IMR-90 (cell line): Measurements from ENCODE around the gene ALDH1A1. TPM values are rescaled to one million over a fixed set of nuclear protein-coding genes. Genes with fewer than 3 reads are reported as not detected.

Experiments
- ATAC-seq: fragments of 200-7000 bp; cut with Tn5 transposase; 2 replicates; pipeline ENCODE4 v1.9.1; 2020; ENCODE audit warnings: low read depth, mild to moderate bottlenecking, moderate library complexity
- BruUV-seq: library from RNA; stranded (reverse); fragments of 400-500 nt; replicated peaks from 2 replicates; lab custom pipeline; 2021; lab: Mats Ljungman, UMichigan
- CTCF ChIA-PET: fragments of 300-600 bp; formaldehyde crosslinking; extraction: SDS; loops from one replicate; lab custom pipeline; 2021; ENCODE audit warnings: antibody characterized with exemption; lab: Yijun Ruan, JAX
- POLR2A ChIA-PET: fragments of 300-600 bp; sonication (Branson Sonifier 250); formaldehyde crosslinking; loops from one replicate; lab custom pipeline; 2022; ENCODE audit warnings: antibody characterized with exemption; ENCODE audit not compliant: unreplicated experiment; lab: Charles Lee
- DNase-seq: peaks from one replicate; pipeline ENCODE4 v3.0.0; 2013
- H2AFZ ChIP-seq: replicated peaks from 2 replicates; pipeline ENCODE3; 2013; ENCODE audit warnings: low read length, mild to moderate bottlenecking; ENCODE audit not compliant: poor library complexity
- H2AK5ac ChIP-seq: 2 replicates; pipeline ENCODE4 v1.6.1; 2013; ENCODE audit warnings: low read depth, low read length, inconsistent platforms
- H2AK9ac ChIP-seq: replicated peaks from 2 replicates; pipeline ENCODE3; 2013; ENCODE audit warnings: mild to moderate bottlenecking, low read depth, low read length, moderate library complexity; ENCODE audit not compliant: poor library complexity
- H2BK120ac ChIP-seq: 2 replicates; pipeline ENCODE4 v1.6.1; 2013; ENCODE audit warnings: low read depth, low read length, inconsistent platforms
- H2BK15ac ChIP-seq: 3 replicates; pipeline ENCODE4 v1.6.1; 2013; ENCODE audit warnings: low read depth, low read length, inconsistent platforms
- H2BK20ac ChIP-seq: 2 replicates; pipeline ENCODE4 v1.6.1; 2013; ENCODE audit warnings: low read depth, mild to moderate bottlenecking, inconsistent platforms, low read length, moderate library complexity
- H2BK5ac ChIP-seq: 2 replicates; pipeline ENCODE4 v1.6.1; 2013; ENCODE audit warnings: mild to moderate bottlenecking, low read depth, low read length, inconsistent platforms; ENCODE audit not compliant: poor library complexity, severe bottlenecking
- H3K14ac ChIP-seq: replicated peaks from 2 replicates; pipeline ENCODE4 v1.6.1; 2013; ENCODE audit warnings: low read depth, low read length, inconsistent platforms
- H3K18ac ChIP-seq: 2 replicates; pipeline ENCODE4 v1.6.1; 2013; ENCODE audit warnings: low read depth, low read length, control low read depth
- H3K23ac ChIP-seq: 2 replicates; pipeline ENCODE4 v1.6.1; 2013; ENCODE audit warnings: low read depth, low read length, inconsistent platforms
- H3K27ac ChIP-seq: 2 replicates; pipeline ENCODE4 v1.5.1; 2013; ENCODE audit warnings: mild to moderate bottlenecking, control low read depth, low read length; ENCODE audit not compliant: insufficient read depth
- H3K27me3 ChIP-seq: 2 replicates; pipeline ENCODE4 v1.6.1; 2013; ENCODE audit warnings: low read length; ENCODE audit not compliant: control insufficient read depth, insufficient read depth
- H3K36me3 ChIP-seq: 2 replicates; pipeline ENCODE4 v1.6.1; 2013; ENCODE audit warnings: low read length, mixed read lengths; ENCODE audit not compliant: control insufficient read depth, insufficient read depth
- H3K4ac ChIP-seq: 2 replicates; pipeline ENCODE4 v1.6.1; 2013; ENCODE audit warnings: low read depth, low read length, inconsistent platforms
- H3K4me1 ChIP-seq: 2 replicates; pipeline ENCODE4 v1.6.1; 2013; ENCODE audit warnings: low read length, mixed read lengths; ENCODE audit not compliant: control insufficient read depth, insufficient read depth
- H3K4me2 ChIP-seq: 2 replicates; pipeline ENCODE4 v1.6.1; 2013; ENCODE audit warnings: low read depth, mild to moderate bottlenecking, control low read depth, low read length, moderate library complexity
- H3K4me3 ChIP-seq: 2 replicates; pipeline ENCODE4 v1.5.1; 2013; ENCODE audit warnings: low read depth, mild to moderate bottlenecking, control low read depth, low read length, moderate library complexity; ENCODE audit not compliant: insufficient read depth
- H3K56ac ChIP-seq: 2 replicates; pipeline ENCODE4 v1.6.1; 2013; ENCODE audit warnings: low read length, inconsistent platforms; ENCODE audit not compliant: insufficient read depth; ENCODE audit errors: extremely low read depth
- H3K79me1 ChIP-seq, 2 experiments: 2 replicates each; pipeline ENCODE4 v1.6.1; 2013; ENCODE audit warnings: low read length in 2 of 2, inconsistent platforms in 1 of 2, low read depth in 1 of 2
- H3K9ac ChIP-seq: 2 replicates; pipeline ENCODE4 v1.6.1; 2013; ENCODE audit warnings: low read depth, low read length, control low read depth
- H3K9me1 ChIP-seq: 2 replicates; pipeline ENCODE4 v1.6.1; 2013; ENCODE audit warnings: low read length, inconsistent platforms; ENCODE audit not compliant: insufficient read depth
- H3K9me3 ChIP-seq: 2 replicates; pipeline ENCODE4 v1.6.1; 2013; ENCODE audit warnings: low read length; ENCODE audit not compliant: control insufficient read depth, insufficient read depth
- H4K20me1 ChIP-seq: 2 replicates; pipeline ENCODE4 v1.6.1; 2013; ENCODE audit warnings: low read length, inconsistent platforms; ENCODE audit not compliant: insufficient read depth
- H4K5ac ChIP-seq: 2 replicates; pipeline ENCODE4 v1.6.1; 2013; ENCODE audit warnings: mild to moderate bottlenecking, low read depth, low read length, control low read depth
- H4K8ac ChIP-seq, 2 experiments: 2 replicates each; pipeline ENCODE4 v1.6.1; 2013; ENCODE audit warnings: low read depth in 2 of 2, low read length in 2 of 2, control low read depth in 1 of 2, inconsistent platforms in 1 of 2
- H4K91ac ChIP-seq: 2 replicates; pipeline ENCODE4 v1.6.1; 2013; ENCODE audit warnings: low read depth, low read length, inconsistent platforms; ENCODE audit not compliant: insufficient read depth
- CEBPB ChIP-seq: IDR thresholded peaks from 2 replicates; pipeline ENCODE4 v1.6.1; 2012; ENCODE audit warnings: low read depth, low read length, improper control_type of control experiment
- CHD1 ChIP-seq: IDR thresholded peaks from 2 replicates; pipeline ENCODE4 v1.6.1; 2012; ENCODE audit warnings: low read depth, low read length, improper control_type of control experiment
- FOS ChIP-seq: fragments of 150-350 bp; IDR thresholded peaks from 2 replicates; pipeline ENCODE4 v1.6.1; 2016; ENCODE audit warnings: low read depth, low read length
- MAFK ChIP-seq: IDR thresholded peaks from 2 replicates; pipeline ENCODE4 v1.6.1; 2012; ENCODE audit warnings: low read depth, low read length, improper control_type of control experiment
- MAZ ChIP-seq: IDR thresholded peaks from 2 replicates; pipeline ENCODE4 v1.6.1; 2012; ENCODE audit warnings: low read depth, mild to moderate bottlenecking, low read length, improper control_type of control experiment, moderate library complexity, borderline replicate concordance
- RAD21 ChIP-seq: IDR thresholded peaks from 2 replicates; pipeline ENCODE4 v1.6.1; 2012; ENCODE audit warnings: low read length, improper control_type of control experiment
- RCOR1 ChIP-seq: IDR thresholded peaks from 2 replicates; pipeline ENCODE4 v1.6.1; 2012; ENCODE audit warnings: mild to moderate bottlenecking, low read length, improper control_type of control experiment; ENCODE audit not compliant: insufficient replicate concordance
- SMC3 ChIP-seq: fragments of 150-350 bp; IDR thresholded peaks from 2 replicates; pipeline ENCODE4 v1.6.1; 2016; ENCODE audit warnings: low read depth, mild to moderate bottlenecking, antibody characterized with exemption, low read length, moderate library complexity
- WGBS, 2 experiments: methylation state at CpG; one replicate each; pipeline versions ENCODE4 v1.1.5 to v1.1.7; 2013; ENCODE audit warnings: missing lambda C conversion rate in 2 of 2; ENCODE audit not compliant: insufficient read length in 1 of 2; ENCODE audit errors: extremely low coverage in 2 of 2; 5-methylcytosine and 5-hydroxymethylcytosine counted together
- dilution Hi-C: fragments of 300-500 bp; cut with HindIII; formaldehyde crosslinking; loops from one replicate; pipeline ENCODE4 v1.14.3; 2018; ENCODE audit warnings: low sequenced_read_pairs; ENCODE audit not compliant: unreplicated experiment
- in situ Hi-C: fragments of 300-500 bp; cut with MboI; formaldehyde crosslinking; loops from 3 replicates; pipeline ENCODE4 v1.14.3; 2019; ENCODE audit warnings: low sequenced_read_pairs, inconsistent platforms, mixed read lengths
- intact Hi-C: fragments of 100-400 bp; cut with micrococcal nuclease; formaldehyde crosslinking; loops from 2 replicates; pipeline ENCODE4 v1.10.0; 2022
- polyA plus RNA-seq, 3 experiments: library from polyadenylated mRNA; depleted of rRNA; stranded (reverse); fragments of >200 nt; gene quantifications; 2 replicates each; pipeline ENCODE4 v1.2.3, GENCODE V29; 2012; ENCODE audit warnings: low replicate concordance in 1 of 3
- total RNA-seq: library from RNA; depleted of rRNA; stranded (reverse); fragments of >200 nt; gene quantifications from 2 replicates; pipeline ENCODE4 v1.2.3, GENCODE V29; 2012

ALDH1A1 gene
- total and polyA plus RNA-seq, 2 of the 4 experiments (the other 2 are of a cell fraction): not detected

DNA sequence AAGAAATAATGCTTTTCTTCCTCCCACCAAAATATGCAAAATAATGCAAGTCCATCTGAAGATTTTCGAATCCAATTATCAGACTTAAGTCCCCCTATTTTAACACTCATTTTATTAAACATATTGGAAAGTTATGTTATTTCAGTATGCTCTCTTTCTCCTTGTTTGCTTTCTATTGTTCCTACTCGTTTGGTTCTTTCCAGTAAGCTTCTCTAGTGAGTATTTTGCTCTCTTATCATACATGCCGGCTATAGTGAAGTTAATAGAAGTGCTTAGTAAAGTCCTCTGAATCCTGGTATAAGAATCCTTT, 517 bp downstream of the ALDH1A1 start:
- Histone ChIP-seq H3K27me3 (no peaks in the 10 kb centered on the region), H2AK5ac (no peak overlapping the region), H3K9ac (no peak overlapping the region), H2AK9ac (no peak overlapping the region), H3K79me1 (no peaks in the 10 kb centered on the region), H4K8ac (no peak overlapping the region), H3K4me2 (no peak overlapping the region), H2BK5ac (no peak overlapping the region), H3K4me3 (no peak overlapping the region), H4K20me1 (no peaks in the 10 kb centered on the region), H3K23ac (no peak overlapping the region), H2BK15ac (no peak overlapping the region), H3K4me1 (no peaks in the 10 kb centered on the region), H3K56ac (no peak overlapping the region), H3K27ac (no peak overlapping the region), H2BK120ac (no peak overlapping the region), H4K91ac (no peak overlapping the region), H3K4ac (no peak overlapping the region), H4K5ac (no peak overlapping the region), H2AFZ (no peak overlapping the region), H3K18ac (no peak overlapping the region), H3K9me1 (no peaks in the 10 kb centered on the region), H3K36me3 (no peaks in the 10 kb centered on the region), H2BK20ac (no peak overlapping the region), H3K9me3 (no peaks in the 10 kb centered on the region), H3K14ac (no peak overlapping the region)
- BruUV-seq: no TSS peak
- intact Hi-C loops (no loop called here), in situ Hi-C loops (no loop called here), dilution Hi-C loops (no loop called here)
- WGBS, 2 experiments: no CpG with 5 or more reads among the region's 3 CpGs
- DNase-seq (no peak), ATAC-seq (no peak)
- ChIA-PET CTCF (no interaction called here), POLR2A (no interaction called here)
- TF ChIP-seq RCOR1 (no peak), MAZ (no peak), RAD21 (no peak), FOS (no peak), CEBPB (no peak), SMC3 (no peak), MAFK (no peak), CHD1 (no peak)
